Naive thymus-derived CD8-positive, alpha-beta T cell (primary cell): Measurements from ENCODE around the gene CREB5. TPM values are rescaled to one million over a fixed set of nuclear protein-coding genes. Genes with fewer than 3 reads are reported as not detected.
A peak's percentile ranks its signal among the peaks of the same experiment; 100 is the strongest.

Source experiments
- ATAC-seq, 2 donors: fragments of 150-1000 bp; cut with Tn5 transposase in 1 of 2; sonication (Bioruptor Pico), chemical (Tn5 transposase) in 1 of 2; 1 replicate in 1 of 2; 2 replicates in 1 of 2; pipeline ENCODE4 v1.10.0; 2021; ENCODE audit warnings: mild to moderate bottlenecking in 2 of 2, moderate library complexity in 2 of 2
- POLR2A ChIA-PET: fragments of 350-600 bp; sonication (Branson Sonifier 250); formaldehyde crosslinking; loops from one replicate; lab custom pipeline; 2021; ENCODE audit warnings: antibody characterized with exemption; lab: Charles Lee
- DNase-seq, 10 donors: peaks; one replicate each; pipeline versions ENCODE4 v3.0.0 to v3.0.0-alpha.2; 2020 to 2022
- H3K27ac Mint-ChIP-seq, 10 donors: one replicate each; pipeline ENCODE4 v1.8.0; 2020 to 2022; ENCODE audit warnings: mild to moderate bottlenecking in 10 of 10, mixed read lengths in 10 of 10, moderate library complexity in 4 of 10, inconsistent platforms in 1 of 10
- H3K27me3 Mint-ChIP-seq, 5 donors: one replicate each; pipeline ENCODE4 v1.8.0; 2021 to 2022; ENCODE audit warnings: mixed read lengths in 5 of 5
- H3K36me3 Mint-ChIP-seq, 3 donors: one replicate each; pipeline ENCODE4 v1.8.0; 2020 to 2022; ENCODE audit warnings: mixed read lengths in 3 of 3, mild to moderate bottlenecking in 2 of 3, inconsistent platforms in 1 of 3
- H3K4me1 Mint-ChIP-seq, 4 donors: one replicate each; pipeline ENCODE4 v1.8.0; 2021 to 2022; ENCODE audit warnings: mixed read lengths in 4 of 4
- H3K4me3 Mint-ChIP-seq, 10 donors: one replicate each; pipeline ENCODE4 v1.8.0; 2020 to 2022; ENCODE audit warnings: mild to moderate bottlenecking in 10 of 10, mixed read lengths in 10 of 10, moderate library complexity in 6 of 10, inconsistent platforms in 1 of 10
- H3K9me3 Mint-ChIP-seq, 9 donors: one replicate each; pipeline ENCODE4 v1.8.0; 2020 to 2022; ENCODE audit warnings: mixed read lengths in 9 of 9, mild to moderate bottlenecking in 3 of 9, inconsistent platforms in 1 of 9, moderate library complexity in 1 of 9
- polyA plus RNA-seq, 3 donors: library from polyadenylated mRNA; unstranded; fragments of 300-500 nt; fragmentation: Illumina TruSeq; gene quantifications; one replicate each; pipeline ENCODE4 v1.2.3, GENCODE V29; 2021
- total RNA-seq, 8 experiments: library from RNA in 2 of 8; stranded (reverse) in 2 of 8; gene quantifications; one replicate each; pipeline ENCODE4 v1.2.3 and lab custom pipeline; 2021 to 2026

Gene CREB5
- total and polyA plus RNA-seq, 5 experiments from 2014 or later, result 0.19 to 0.23 TPM; not detected in 3

GRCh38 chr7:28448708-28449107 lies 36.4 kb downstream of the CREB5 start:
- Mint-ChIP-seq H3K27ac (no peak overlapping the region), H3K36me3 (no peaks in the 10 kb centered on the region), H3K4me3 (no peak overlapping the region), H3K9me3 (no peaks in the 10 kb centered on the region), H3K4me1 (no peaks in the 10 kb centered on the region), H3K27me3 (peaks cover 0 to 3% (median 0%) of the 10 kb centered on the region in 5 donors)
- POLR2A ChIA-PET, result no interaction called here
- DNase-seq, result no peak
- no peak for ATAC-seq

DNA sequence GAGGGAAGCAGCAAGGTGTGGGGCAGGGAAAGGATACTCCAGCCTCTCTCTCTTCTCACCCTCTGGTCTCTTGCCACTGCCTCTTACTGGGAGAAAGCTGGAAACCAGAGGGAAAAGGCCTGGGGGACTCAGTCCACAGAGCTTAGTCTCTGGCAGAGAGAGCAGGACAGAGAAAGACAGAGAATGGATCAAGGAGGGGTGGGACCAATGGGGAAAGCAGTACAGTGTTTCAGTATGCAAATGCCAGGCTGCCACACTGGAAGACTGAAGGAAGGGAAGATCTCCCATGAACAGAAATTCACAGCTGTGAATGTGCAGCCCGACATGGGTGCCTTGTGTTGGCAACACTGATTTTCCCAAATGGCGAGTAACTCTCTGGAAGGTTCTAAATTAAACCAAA lies 40.4 kb downstream of the CREB5 start:
- peaks cover 0 to 4% (median 2%) of the 10 kb centered on the region in 5 donors for H3K27me3 Mint-ChIP-seq
- no peak for DNase-seq
- POLR2A ChIA-PET, result no interaction called here
- no peak overlapping the region for H3K4me3 Mint-ChIP-seq
- H3K4me1 Mint-ChIP-seq, result no peaks in the 10 kb centered on the region
- ATAC-seq, result no peak
- no peak overlapping the region for H3K27ac Mint-ChIP-seq
- H3K9me3 Mint-ChIP-seq, result no peaks in the 10 kb centered on the region
- no peaks in the 10 kb centered on the region for H3K36me3 Mint-ChIP-seq

- H3K27me3 Mint-ChIP-seq, result peaks cover 0 to 6% (median 2%) of the 10 kb centered on the region in 5 donors
- POLR2A ChIA-PET, result no interaction called here
These were observed 43.2 kb downstream of the CREB5 start for GRCh38 chr7:28455486-28455885.

GRCh38 chr7:28456044-28456443 lies 43.7 kb downstream of the CREB5 start:
- DNase-seq, result no peak
- H3K4me1 Mint-ChIP-seq, result no peaks in the 10 kb centered on the region
- H3K27me3 Mint-ChIP-seq, result peaks cover 0 to 8% (median 3%) of the 10 kb centered on the region in 5 donors
- POLR2A ChIA-PET, result no interaction called here
- no peak overlapping the region for H3K4me3 Mint-ChIP-seq
- ATAC-seq, result no peak
- no peaks in the 10 kb centered on the region for H3K36me3 Mint-ChIP-seq
- no peaks in the 10 kb centered on the region for H3K9me3 Mint-ChIP-seq
- no peak overlapping the region for H3K27ac Mint-ChIP-seq

More at GRCh38 chr7:28455486-28455885, 43.2 kb downstream of the CREB5 start:
- H3K27ac Mint-ChIP-seq, result no peak overlapping the region
- ATAC-seq (no peak), DNase-seq (no peak)
- H3K36me3 Mint-ChIP-seq, result no peaks in the 10 kb centered on the region
- H3K4me3 Mint-ChIP-seq, result no peak overlapping the region
- no peaks in the 10 kb centered on the region for H3K4me1 Mint-ChIP-seq
- H3K9me3 Mint-ChIP-seq, result no peaks in the 10 kb centered on the region

GRCh38 chr7:28458732-28459131 lies 46.4 kb downstream of the CREB5 start:
- Mint-ChIP-seq H3K27me3 (peaks cover 0 to 10% (median 3%) of the 10 kb centered on the region in 5 donors), H3K27ac (no peak overlapping the region), H3K9me3 (no peaks in the 10 kb centered on the region), H3K36me3 (no peaks in the 10 kb centered on the region), H3K4me3 (no peak overlapping the region), H3K4me1 (no peaks in the 10 kb centered on the region)
- POLR2A ChIA-PET, result no interaction called here
- no peak for ATAC-seq
- DNase-seq, result no peak

GRCh38 chr7:28459306-28459705 lies 47.0 kb downstream of the CREB5 start:
- Mint-ChIP-seq H3K4me1 (no peaks in the 10 kb centered on the region), H3K27ac (no peak overlapping the region), H3K4me3 (no peak overlapping the region), H3K36me3 (no peaks in the 10 kb centered on the region), H3K27me3 (peaks cover 0 to 11% (median 6%) of the 10 kb centered on the region in 5 donors), H3K9me3 (no peaks in the 10 kb centered on the region)
- POLR2A ChIA-PET, result no interaction called here
- DNase-seq, result no peak
- ATAC-seq, result no peak

- peaks cover 0 to 6% (median 0%) of the 10 kb centered on the region in 9 donors for H3K9me3 Mint-ChIP-seq
- DNase-seq, result no peak
- POLR2A ChIA-PET, result no interaction called here
- no peak overlapping the region for H3K4me3 Mint-ChIP-seq
- no peaks in the 10 kb centered on the region for H3K36me3 Mint-ChIP-seq
- H3K4me1 Mint-ChIP-seq, result no peaks in the 10 kb centered on the region
- no peak for ATAC-seq
- no peak overlapping the region for H3K27ac Mint-ChIP-seq
- peaks cover 0 to 17% (median 11%) of the 10 kb centered on the region in 5 donors for H3K27me3 Mint-ChIP-seq
These were observed 53.4 kb downstream of the CREB5 start for GRCh38 chr7:28465697-28466096.

- no peak overlapping the region for H3K4me3 Mint-ChIP-seq
- H3K4me1 Mint-ChIP-seq, result no peaks in the 10 kb centered on the region
- DNase-seq (no peak), ATAC-seq (no peak)
- peaks cover 0 to 6% (median 0%) of the 10 kb centered on the region in 9 donors for H3K9me3 Mint-ChIP-seq
- POLR2A ChIA-PET, result no interaction called here
- H3K36me3 Mint-ChIP-seq, result no peaks in the 10 kb centered on the region
- peaks cover 0 to 17% (median 11%) of the 10 kb centered on the region in 5 donors for H3K27me3 Mint-ChIP-seq
- H3K27ac Mint-ChIP-seq, result peak overlapping the region in 1 of 10 donors; percentile 20
These were observed 54.0 kb downstream of the CREB5 start for GRCh38 chr7:28466341-28466740.

DNA sequence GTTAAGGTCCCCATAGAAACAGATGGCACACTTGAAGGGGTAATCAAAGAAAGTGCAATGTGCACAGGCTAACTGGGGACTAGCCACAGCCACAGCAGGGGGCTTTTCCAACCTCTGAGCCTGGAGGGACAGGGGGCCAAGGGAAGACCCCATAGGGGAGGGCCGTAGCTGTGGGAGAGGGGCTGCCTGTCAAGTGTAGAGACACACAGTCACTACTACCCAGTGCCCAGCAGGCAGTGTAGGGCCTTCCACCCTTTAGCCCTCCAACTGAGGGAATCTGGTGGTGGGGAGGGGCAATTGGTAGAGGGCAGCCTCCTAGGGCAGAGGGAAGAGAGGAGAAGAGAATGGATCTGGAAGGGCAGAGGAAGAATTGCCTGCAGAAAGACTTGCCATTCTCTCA lies 54.6 kb downstream of the CREB5 start:
- no peak overlapping the region for H3K4me3 Mint-ChIP-seq
- ATAC-seq (no peak), DNase-seq (no peak)
- peaks cover 0 to 17% (median 11%) of the 10 kb centered on the region in 5 donors for H3K27me3 Mint-ChIP-seq
- peak overlapping the region in 1 of 10 donors; percentile 10 for H3K27ac Mint-ChIP-seq
- H3K4me1 Mint-ChIP-seq, result no peaks in the 10 kb centered on the region
- POLR2A ChIA-PET, result no interaction called here
- no peaks in the 10 kb centered on the region for H3K36me3 Mint-ChIP-seq
- peaks cover 0 to 6% (median 0%) of the 10 kb centered on the region in 9 donors for H3K9me3 Mint-ChIP-seq

- Mint-ChIP-seq H3K27me3 (peaks cover 5 to 22% (median 12%) of the 10 kb centered on the region in 5 donors), H3K36me3 (no peaks in the 10 kb centered on the region), H3K9me3 (peaks cover 0 to 6% (median 0%) of the 10 kb centered on the region in 9 donors), H3K27ac (no peak overlapping the region), H3K4me3 (no peak overlapping the region), H3K4me1 (peaks cover 0 to 4% (median 0%) of the 10 kb centered on the region in 4 donors)
- DNase-seq (no peak), ATAC-seq (no peak)
- POLR2A ChIA-PET, result no interaction called here
These were observed 57.2 kb downstream of the CREB5 start for GRCh38 chr7:28469562-28469961.

GRCh38 chr7:28470344-28470743 lies 58.0 kb downstream of the CREB5 start:
- POLR2A ChIA-PET, result no interaction called here
- ATAC-seq (no peak), DNase-seq (no peak)
- Mint-ChIP-seq H3K9me3 (peaks cover 0 to 6% (median 0%) of the 10 kb centered on the region in 9 donors), H3K4me1 (peaks cover 0 to 4% (median 0%) of the 10 kb centered on the region in 4 donors), H3K27me3 (peaks cover 5 to 29% (median 11%) of the 10 kb centered on the region in 5 donors), H3K4me3 (no peak overlapping the region), H3K36me3 (no peaks in the 10 kb centered on the region), H3K27ac (no peak overlapping the region)

- no peak for ATAC-seq
- Mint-ChIP-seq H3K27me3 (peaks cover 8 to 27% (median 14%) of the 10 kb centered on the region in 5 donors), H3K9me3 (peaks cover 0 to 6% (median 0%) of the 10 kb centered on the region in 9 donors), H3K4me1 (peaks cover 0 to 4% (median 0%) of the 10 kb centered on the region in 4 donors), H3K36me3 (no peaks in the 10 kb centered on the region), H3K4me3 (no peak overlapping the region), H3K27ac (no peak overlapping the region)
- POLR2A ChIA-PET, result no interaction called here
- no peak for DNase-seq
These were observed 60.0 kb downstream of the CREB5 start for GRCh38 chr7:28472332-28472731.

DNA sequence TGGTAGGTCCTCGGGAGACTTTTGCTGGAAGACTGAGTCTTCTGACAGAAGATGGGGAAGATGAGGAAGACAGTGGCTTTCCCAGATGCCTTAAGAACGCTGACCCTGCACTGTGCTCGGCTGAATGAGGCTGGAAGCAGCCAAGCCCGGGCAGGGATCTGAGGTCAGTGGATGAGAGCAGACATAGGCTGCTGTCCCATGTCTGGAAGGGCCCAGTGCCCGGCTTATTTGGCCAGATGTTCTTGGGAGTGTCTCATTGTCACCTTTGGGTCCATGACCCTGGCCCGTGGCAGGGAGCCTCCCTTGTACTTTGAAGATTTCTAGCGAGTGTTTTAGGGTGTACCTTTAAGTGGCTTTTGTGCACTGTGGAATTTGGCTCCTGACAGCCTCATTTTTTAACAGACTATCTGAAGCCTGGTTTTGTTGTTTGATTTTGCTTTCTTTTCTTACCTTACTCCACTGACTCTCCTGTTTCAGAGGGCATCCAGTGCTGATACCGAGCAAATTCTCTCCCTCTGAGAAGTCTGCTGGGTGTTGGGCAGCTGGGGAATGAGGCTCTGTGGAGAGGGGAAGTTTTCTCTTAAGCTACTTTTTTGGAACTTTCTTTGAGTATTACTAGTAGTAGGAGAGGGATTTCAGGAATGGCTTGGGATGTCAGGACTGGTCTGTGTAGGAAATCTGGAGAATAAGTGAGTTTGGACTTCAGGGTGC lies 61.4 kb downstream of the CREB5 start:
- Mint-ChIP-seq H3K4me3 (no peak overlapping the region), H3K9me3 (peaks cover 0 to 6% (median 0%) of the 10 kb centered on the region in 9 donors), H3K4me1 (peaks cover 0 to 4% (median 0%) of the 10 kb centered on the region in 4 donors), H3K36me3 (no peaks in the 10 kb centered on the region), H3K27me3 (peaks cover 8 to 27% (median 13%) of the 10 kb centered on the region in 5 donors), H3K27ac (no peak overlapping the region)
- DNase-seq (no peak), ATAC-seq (no peak)
- POLR2A ChIA-PET, result no interaction called here
